GM06990 (cell line): ENCODE data around the gene SLC35B2.
A peak's percentile ranks its signal among the peaks of the same experiment; 100 is the strongest.

ENCODE experiments used
- DNase-seq: peaks from one replicate; pipeline ENCODE4 v3.0.0-alpha.2; 2011; ENCODE audit not compliant: insufficient read length; ENCODE audit errors: extremely low read depth
- H3K27me3 ChIP-seq: replicated peaks from 2 replicates; pipeline ENCODE4 v1.6.0; 2011; ENCODE audit warnings: low read length; ENCODE audit not compliant: control insufficient read depth, insufficient read depth
- H3K36me3 ChIP-seq: 2 replicates; pipeline ENCODE4 v1.5.1; 2011; ENCODE audit warnings: low read length; ENCODE audit not compliant: control insufficient read depth, insufficient read depth
- H3K4me3 ChIP-seq: replicated peaks from 2 replicates; pipeline ENCODE4 v1.5.1; 2011; ENCODE audit warnings: low read depth, mild to moderate bottlenecking, control low read depth, low read length
- TF ChIP-seq, protein P1 (sequence below): IDR thresholded peaks from 2 replicates; pipeline ENCODE4 v1.5.1; 2011; ENCODE audit warnings: low read length, control low read depth, mild to moderate bottlenecking, inconsistent platforms; ENCODE audit not compliant: insufficient read depth, poor library complexity, severe bottlenecking

Gene SLC35B2

GRCh38 chr6:44238687-44239350 is 18.5 kb downstream of the SLC35B2 start:
- no peak for DNase-seq
- TF ChIP-seq, protein P1, sequence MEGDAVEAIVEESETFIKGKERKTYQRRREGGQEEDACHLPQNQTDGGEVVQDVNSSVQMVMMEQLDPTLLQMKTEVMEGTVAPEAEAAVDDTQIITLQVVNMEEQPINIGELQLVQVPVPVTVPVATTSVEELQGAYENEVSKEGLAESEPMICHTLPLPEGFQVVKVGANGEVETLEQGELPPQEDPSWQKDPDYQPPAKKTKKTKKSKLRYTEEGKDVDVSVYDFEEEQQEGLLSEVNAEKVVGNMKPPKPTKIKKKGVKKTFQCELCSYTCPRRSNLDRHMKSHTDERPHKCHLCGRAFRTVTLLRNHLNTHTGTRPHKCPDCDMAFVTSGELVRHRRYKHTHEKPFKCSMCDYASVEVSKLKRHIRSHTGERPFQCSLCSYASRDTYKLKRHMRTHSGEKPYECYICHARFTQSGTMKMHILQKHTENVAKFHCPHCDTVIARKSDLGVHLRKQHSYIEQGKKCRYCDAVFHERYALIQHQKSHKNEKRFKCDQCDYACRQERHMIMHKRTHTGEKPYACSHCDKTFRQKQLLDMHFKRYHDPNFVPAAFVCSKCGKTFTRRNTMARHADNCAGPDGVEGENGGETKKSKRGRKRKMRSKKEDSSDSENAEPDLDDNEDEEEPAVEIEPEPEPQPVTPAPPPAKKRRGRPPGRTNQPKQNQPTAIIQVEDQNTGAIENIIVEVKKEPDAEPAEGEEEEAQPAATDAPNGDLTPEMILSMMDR, result no peak
- Histone ChIP-seq H3K27me3 (no peaks in the 10 kb centered on the region), H3K4me3 (no peak overlapping the region), H3K36me3 (no peaks in the 10 kb centered on the region; the same call in 1 of the 2 replicates)

DNA sequence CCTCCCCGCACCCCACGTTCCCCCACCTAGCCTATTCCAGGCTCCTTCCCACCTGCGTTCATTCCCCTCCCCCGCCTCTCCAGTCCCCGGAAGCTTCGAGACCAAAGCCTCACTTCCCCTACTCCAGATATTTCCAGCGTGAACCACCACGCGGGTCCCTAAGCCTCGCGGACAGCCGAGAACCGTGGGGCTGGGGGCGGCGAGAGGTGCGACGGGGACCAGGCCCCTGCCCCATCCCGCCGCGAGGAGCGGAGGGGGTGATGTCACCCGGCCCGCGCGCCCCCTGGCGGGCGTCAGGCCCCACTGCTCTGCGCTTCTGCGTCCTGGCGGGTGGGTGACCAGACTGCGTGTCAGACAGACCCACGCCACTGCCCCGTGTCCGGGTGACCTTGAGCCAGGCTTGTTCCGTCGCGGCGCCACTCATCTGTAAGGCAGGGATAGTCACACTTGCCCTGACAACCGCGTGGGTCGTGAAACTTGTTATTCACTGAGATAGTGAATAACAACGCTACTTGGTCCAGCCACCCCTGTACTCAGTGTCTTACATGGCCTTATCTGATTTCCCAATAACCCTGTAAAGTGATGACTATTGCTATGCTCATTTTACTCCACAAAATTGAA is 19.4 kb downstream of the SLC35B2 start:
- peak; percentile 83 for DNase-seq
- TF ChIP-seq, protein P1, result peak; percentile 90

DNA sequence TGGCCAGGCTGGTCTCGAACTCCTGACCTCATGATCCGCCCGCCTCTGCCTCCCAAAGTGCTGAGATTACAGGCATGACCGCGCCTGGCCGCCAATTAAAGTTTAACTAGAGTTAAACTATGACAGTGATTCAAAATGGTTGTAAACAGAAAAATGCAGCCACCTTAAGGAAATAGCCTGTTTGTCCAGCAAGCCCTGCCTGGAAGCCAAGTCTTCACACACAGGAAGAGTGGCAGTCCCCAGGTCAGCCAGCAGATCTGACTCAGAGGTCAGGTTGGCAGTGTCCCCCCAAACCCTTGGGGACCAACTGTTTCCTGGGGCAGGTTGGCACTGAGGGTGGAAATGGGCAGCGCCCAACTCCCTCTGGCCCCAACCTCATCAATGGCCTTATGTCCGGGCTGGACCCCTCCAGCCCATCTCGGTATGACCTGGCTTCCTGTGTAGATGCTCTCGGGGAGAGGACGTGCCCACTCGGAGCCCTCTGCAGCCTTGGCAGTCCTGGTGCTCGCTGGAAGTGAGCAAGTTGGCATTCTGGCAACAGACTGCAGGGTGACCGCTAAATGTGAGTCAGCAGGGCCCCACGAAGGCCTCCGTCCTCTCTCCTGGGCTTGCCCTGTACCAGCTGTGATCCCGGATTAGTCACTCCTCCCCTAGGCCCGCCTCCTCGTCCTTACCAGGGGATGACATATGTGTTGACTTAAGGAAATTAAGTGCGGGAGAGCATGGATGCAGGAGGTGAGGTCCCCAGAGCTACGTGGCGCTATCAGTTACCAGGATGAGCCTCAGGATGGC is 20.1 kb downstream of the SLC35B2 start:
- TF ChIP-seq, protein P1, result no peak
- DNase-seq, result peak; percentile 67
- Histone ChIP-seq H3K27me3 (no peaks in the 10 kb centered on the region), H3K4me3 (peak overlapping the region; percentile 71), H3K36me3 (peaks cover 9% of the 10 kb centered on the region)

More for the DNA sequence above, 19.4 kb downstream of the SLC35B2 start:
- Histone ChIP-seq H3K36me3 (peaks cover 5% of the 10 kb centered on the region), H3K4me3 (peak overlapping the region; percentile 71), H3K27me3 (no peaks in the 10 kb centered on the region)

DNA sequence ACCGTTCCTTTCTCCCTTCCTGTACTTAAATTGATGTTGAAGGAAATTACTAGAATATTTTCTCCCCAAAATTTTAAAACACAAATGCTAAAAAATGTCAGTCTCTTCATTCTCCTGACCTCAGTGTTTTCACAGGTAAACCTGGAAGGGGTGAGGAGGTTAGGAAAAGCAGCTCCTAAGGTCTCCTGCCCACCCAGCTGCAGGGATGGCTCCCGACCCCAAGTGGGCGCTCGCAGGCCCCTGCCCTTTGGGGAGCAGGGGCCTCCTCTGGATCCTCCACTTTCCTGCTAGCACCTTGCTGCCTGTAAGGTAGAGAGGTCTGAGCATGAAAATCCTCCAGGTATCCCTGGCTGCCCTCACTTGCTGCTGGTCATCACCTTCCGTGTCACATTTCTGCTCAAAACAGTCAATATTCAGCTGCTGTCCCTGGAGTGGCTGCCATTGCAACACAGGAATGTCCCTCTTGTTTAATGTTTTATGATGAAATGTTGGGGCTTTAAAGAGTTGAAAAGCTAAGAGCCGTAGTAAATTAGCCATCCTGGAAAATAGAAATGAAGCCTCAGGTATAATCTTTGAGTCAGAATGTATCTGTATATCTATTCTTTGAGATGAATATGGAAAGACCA is 21.3 kb downstream of the SLC35B2 start:
- TF ChIP-seq, protein P1, result peak; percentile 2
- Histone ChIP-seq H3K4me3 (no peak overlapping the region), H3K36me3 (peaks cover 15% of the 10 kb centered on the region), H3K27me3 (no peaks in the 10 kb centered on the region)
- no peak for DNase-seq

DNA sequence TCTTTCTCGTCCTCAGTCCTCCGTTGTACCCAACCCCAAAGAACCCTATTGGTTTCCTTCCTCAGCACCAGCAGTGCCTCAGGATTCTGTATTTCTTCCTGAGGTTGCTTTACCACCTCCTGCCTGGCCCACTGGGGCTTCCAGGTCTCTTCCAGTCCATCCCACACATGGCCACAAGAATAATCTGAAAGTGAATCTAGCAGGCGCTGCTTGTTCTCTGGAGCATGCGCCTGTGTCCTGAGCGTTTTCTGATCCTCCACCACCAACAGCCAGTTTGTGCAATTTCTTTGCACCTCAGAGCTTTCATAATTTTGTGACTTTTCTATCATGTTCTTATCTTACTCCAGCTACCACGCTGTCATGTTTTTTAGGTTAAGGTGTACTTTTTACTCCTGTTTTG is 22.1 kb downstream of the SLC35B2 start:
- Histone ChIP-seq H3K4me3 (no peak overlapping the region), H3K27me3 (no peaks in the 10 kb centered on the region), H3K36me3 (peaks cover 16% of the 10 kb centered on the region)
- no peak for DNase-seq
- TF ChIP-seq, protein P1, result no peak
